GM18499 (cell line): Measurements from ENCODE around the gene PDE4DIP.
"Not testable (repeated sequence)": the region's sequence is repeated elsewhere in the genome, so short reads cannot be mapped to it uniquely, and the experiment has no call there.

Experiments
- ATAC-seq: cut with Tn5 transposase; IDR thresholded peaks from one replicate; pipeline ENCODE4 v1.9.1; 2021; ENCODE audit warnings: moderate number of reproducible peaks; ENCODE audit not compliant: insufficient read depth, unreplicated experiment

The PDE4DIP gene

GRCh38 chr1:149018577-149018976 lies 174.3 kb downstream of the PDE4DIP start:
- ATAC-seq: not testable (repeated sequence)

GRCh38 chr1:149024327-149024726 lies 180.1 kb downstream of the PDE4DIP start:
- not testable (repeated sequence) for ATAC-seq

- ATAC-seq: not testable (repeated sequence)
Measured at GRCh38 chr1:149033916-149034315, 189.7 kb downstream of the PDE4DIP start.

GRCh38 chr1:149043056-149043455 lies 198.8 kb downstream of the PDE4DIP start:
- not testable (repeated sequence) for ATAC-seq

- ATAC-seq: not testable (repeated sequence)
Measured at GRCh38 chr1:149064611-149065010, 220.4 kb downstream of the PDE4DIP start.

- ATAC-seq: not testable (repeated sequence)
Measured at GRCh38 chr1:149075505-149076127, 231.4 kb downstream of the PDE4DIP start.
